CD4-positive, alpha-beta T cell treated with Interleukin-2 at 100 ng/mL for 4 hours (primary cell): Measurements from ENCODE around the gene KCNAB1.
"Not testable (repeated sequence)": the region's sequence is repeated elsewhere in the genome, so short reads cannot be mapped to it uniquely, and the experiment has no call there.

Source experiments
- DNase-seq: peaks from one replicate; pipeline ENCODE4 v3.0.0-alpha.2; 2020; ENCODE audit warnings: low spot score

KCNAB1 gene

DNA sequence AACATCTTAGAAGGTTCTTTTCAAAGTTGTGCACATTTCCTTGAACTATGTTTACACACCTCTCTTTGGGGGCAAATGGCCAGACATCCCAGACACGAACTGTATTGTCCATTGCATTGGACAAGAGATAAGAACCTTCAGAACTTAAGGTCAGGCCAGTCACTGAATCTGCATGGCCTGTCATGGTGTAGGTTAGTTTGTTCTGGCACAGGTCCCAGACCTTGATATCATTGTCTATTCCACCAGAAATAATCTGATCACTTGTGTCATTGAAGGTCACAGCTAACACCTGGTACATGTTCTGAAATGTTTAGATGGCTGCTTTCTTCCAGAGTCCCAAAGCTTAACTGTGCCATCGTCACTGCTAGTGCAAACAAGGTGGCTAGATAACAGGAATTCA, 55.7 kb downstream of the KCNAB1 start:
- no peak for DNase-seq

DNA sequence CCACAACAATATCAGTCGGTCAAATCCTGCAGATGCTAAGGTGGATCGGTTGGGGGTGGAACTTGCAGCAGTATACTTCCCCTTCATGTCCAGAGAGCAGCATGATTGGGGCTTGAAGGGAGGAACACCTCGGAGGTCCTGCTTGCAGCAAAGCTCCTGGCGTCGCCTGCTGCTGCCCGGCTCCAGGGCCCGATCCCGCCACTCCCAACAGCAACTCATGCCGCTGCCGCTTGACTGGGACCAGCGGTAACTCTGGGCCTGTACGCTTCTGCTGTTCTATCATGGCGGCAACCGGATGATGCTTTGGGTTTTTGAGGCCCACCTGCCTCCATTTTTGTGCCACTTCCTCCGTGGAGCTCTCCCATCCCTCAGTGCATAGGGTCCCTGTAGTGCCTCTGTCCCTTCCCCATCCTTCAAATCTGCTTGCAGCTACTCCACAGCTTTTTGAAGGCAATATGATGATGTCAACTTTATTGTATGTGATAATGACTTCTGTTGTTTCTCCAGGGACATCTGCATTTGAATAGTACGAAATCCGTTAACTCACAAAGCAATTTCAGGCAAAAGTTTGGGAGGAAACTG, 56.3 kb downstream of the KCNAB1 start:
- DNase-seq = no peak

DNA sequence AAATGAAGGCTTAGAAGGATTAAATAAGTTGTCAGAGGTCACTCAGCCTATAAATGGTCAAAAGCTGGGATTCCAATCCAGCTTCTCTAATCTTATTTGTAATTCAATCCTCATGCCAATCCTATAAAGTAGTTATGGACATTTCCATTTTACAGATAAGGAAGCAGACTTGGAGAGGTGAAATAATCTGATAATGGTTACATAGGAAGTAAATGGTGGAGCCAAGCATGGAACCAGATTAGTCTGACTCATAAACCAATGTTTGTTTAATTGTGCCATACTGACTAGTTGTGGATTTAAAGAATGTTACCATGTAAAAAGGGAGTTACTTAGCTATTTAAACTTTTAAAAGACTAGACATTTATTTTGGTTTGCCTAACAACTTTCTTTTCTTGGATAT, 59.7 kb downstream of the KCNAB1 start:
- no peak for DNase-seq

DNA sequence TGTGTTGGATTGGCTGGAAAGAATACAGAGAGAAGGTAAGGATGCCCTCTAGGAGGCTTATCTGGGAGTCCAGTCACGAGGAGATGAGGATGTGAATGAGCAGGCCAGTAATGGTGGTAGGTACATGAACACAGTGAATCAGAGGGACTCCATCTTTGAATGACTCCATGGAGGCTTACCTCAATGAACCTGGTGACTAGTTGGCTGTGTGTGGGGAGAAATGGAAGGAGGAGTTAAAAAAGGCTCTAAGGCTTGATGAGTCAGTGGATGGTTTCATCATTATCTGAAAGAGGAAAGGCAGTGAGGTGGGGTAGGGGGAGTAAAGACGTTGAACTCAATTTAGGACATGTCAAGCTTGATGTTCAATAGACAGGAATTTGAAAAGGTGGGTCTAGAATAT, 61.1 kb downstream of the KCNAB1 start:
- DNase-seq = no peak

DNA sequence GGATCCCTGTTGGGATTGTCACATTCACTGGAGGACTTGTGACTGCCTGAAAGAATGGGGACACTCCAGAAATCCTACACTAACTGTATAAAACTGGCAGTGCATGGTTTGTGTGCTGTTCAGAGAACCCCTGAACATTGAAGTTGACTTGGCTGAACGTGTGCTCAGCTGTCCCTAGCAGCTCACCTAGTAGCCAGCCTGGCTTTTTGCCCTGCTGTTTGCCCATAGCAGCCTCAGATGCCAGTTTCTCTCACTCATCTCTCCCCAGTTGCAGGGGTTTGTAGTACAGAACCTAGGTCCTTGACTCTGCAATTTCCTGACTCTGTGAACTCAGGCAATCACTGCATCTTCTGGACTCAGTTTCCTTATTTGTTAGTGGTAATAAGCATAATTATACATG, 63.0 kb downstream of the KCNAB1 start:
- no peak for DNase-seq

DNA sequence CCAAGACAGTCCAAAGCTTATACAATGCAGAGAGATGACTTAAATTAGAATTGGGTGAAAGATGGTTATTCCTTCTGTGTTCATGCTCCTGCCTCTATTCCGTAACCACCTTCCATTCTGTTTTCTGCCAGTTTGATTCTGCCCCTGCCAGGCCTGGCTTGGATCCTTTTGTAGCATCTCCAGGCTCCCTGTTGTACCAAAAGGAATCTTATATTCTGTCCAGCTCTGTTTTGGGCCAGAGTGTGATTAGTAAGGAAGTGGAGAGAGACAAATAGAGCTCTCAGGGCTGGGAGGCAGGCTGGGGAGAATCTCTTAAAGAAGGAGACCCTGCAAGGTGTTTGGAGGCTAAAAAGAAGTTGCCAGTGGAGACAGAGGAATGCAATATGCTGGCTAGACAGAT, 63.8 kb downstream of the KCNAB1 start:
- no peak for DNase-seq

DNA sequence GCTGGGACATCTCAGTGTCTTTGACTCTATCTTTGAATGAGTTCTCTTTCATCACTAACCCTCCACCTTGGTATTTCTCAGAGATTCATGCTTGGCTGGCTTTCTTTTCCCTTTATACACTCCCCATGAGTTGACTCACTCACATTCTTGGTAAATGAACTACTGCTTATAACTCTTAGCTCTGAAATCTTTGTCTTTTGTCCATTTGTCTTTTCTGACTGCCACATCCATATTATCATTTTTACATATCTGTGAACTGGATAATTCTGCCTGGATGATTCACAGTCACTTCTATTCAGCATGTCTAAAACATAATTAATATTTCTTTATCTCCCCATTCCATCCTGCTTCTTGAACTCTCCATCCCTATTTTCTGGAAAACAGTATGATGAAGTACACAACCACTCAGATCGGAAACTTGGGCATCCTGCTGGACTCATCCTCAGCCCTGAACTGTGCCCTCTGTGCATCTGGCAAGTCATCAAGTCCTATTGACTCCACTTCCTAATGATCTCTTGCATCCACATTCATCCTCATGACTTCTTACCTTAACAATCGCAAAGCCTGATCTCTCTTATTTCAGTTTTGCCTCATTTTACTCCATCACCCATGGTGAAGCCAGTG, 66.9 kb downstream of the KCNAB1 start:
- no peak for DNase-seq

DNA sequence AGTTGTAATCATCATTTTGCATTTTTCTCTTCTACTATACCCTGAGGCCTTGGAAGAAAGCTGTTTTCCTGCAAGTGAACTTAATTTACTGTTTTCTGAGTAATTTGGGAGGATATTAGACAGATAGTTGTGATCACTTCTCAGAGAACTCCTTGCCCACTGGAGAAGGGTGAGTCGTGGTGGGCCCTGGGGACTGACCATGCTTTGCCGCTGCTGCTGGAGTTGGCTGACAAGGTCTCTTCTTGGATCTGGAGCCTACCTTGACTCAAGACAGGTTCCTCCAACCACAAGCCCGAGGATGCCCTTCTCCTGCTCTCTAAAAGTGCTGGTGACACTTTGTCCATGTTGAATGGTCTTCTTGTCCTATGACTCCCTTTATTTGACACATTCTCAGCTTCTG, 68.4 kb downstream of the KCNAB1 start:
- no peak for DNase-seq

DNA sequence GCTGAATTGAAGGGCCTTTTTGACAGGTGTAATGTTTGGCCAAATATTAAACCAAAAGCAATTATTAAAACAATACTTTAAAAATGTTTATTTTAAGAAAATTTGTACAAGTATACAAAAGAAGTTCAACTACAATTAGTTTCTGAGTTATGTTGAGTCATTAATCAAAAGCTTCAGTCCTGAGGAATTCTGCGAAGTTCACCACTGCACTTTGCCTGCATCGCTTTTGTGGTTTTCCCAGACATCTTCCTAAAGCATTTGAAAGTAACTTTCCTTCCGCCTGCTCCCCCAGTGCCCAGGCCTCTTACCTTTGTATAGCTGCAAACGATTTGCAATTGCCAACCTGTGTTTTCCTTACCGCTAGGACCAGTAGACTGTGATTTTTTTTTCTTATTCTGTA, 69.5 kb downstream of the KCNAB1 start:
- DNase-seq = no peak

DNA sequence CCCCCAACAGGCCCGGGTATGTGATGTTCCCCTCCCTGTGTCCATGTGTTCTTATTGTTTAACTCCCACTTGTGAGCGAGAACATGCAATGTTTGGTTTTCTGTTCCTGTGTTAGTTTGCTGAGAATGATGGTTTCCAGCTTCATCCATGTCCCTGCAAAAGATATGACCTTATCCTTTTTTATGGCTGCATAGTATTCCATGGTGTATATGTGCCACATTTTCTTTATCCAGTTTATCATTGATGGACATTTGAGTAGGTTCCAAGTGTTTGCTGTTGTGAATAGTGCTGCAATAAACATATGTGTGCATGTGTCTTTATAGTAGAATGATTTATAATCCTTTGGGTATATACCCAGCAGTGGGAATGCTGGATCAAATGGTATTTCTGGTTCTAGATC, 74.6 kb downstream of the KCNAB1 start:
- not testable (repeated sequence) for DNase-seq

DNA sequence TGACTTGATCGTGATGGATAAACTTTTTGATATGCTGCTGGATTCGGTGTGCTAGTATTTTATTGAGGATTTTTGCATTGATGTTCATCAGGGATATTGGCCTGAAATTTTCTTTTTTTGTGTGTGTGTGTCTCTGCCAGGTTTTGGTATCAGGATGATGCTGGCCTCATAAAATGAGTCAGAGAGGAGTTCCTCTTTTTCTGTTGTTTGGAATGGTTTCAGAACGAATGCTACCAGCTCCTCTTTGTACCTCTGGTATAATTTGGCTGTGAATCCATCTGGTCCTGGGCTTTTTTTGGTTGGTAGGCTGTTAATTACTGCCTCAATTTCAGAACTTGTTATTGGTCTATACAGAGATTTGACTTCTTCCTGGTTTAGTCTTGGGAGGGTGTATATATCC, 76.8 kb downstream of the KCNAB1 start:
- DNase-seq = not testable (repeated sequence)

DNA sequence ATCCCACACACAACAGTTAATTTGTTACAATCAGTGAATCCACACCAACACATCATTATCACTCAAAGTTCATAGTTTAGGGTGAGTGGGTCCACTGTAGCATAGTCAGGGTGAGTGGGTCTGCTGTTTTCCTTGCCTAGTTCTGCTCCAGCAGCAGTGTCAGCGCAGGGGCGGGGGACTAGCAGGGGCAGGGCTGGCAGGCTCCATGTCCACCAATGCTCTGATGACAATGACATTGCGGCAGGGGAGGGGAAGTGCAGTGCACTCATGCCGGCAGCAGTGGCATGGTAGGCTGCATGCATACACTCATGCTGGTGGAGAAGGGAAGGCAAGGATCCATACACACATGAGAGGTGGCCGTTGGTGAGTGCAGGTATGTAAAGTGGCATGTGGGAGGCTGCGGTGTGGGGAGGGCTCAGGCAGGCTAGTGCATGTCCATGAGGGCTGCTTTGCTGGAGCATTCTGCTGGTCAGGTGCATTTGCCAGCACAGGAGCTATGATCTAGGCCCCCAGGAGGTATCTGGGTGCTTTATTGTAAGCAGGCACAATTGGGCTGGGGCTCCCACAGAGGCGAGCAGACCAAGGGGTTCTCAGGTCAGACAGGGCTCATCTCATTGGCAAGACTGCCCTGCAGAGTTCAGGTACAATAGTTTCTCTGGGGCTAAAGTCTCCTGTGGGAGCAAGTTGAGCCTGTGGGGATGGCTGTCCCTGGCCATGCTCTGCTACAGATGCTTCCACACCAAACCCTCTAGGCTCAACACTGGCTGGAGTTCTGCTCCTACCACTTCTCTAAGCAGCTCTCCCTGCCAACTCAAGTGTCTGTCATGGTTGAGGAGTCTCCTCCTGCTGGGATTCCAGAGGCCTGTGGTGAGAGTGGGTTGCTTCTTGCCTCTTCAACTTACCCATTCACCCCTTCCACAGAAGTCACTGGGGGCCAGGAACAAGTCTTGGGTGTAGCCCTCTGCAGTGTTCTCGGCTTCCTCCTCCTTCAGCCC, 81.3 kb downstream of the KCNAB1 start:
- DNase-seq = no peak

DNA sequence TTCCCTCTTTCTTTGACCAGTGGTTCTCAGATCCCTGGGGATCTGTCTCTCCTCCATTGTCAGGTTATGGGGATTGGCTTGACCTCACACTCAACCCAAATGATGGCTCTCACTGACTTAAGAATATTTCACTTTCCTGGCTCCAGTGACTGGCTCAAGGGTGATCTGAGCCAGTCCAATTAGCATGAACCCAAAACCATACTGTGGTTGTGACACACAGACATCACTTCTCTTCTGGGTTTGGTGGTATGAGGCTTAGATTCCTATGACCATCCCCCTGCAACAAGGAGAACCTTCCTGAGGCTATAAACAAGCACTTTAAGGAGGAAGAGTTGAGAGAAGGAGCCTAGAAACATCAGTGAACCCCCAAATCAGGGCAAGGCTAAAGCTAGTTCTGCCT, 85.8 kb downstream of the KCNAB1 start:
- no peak for DNase-seq

DNA sequence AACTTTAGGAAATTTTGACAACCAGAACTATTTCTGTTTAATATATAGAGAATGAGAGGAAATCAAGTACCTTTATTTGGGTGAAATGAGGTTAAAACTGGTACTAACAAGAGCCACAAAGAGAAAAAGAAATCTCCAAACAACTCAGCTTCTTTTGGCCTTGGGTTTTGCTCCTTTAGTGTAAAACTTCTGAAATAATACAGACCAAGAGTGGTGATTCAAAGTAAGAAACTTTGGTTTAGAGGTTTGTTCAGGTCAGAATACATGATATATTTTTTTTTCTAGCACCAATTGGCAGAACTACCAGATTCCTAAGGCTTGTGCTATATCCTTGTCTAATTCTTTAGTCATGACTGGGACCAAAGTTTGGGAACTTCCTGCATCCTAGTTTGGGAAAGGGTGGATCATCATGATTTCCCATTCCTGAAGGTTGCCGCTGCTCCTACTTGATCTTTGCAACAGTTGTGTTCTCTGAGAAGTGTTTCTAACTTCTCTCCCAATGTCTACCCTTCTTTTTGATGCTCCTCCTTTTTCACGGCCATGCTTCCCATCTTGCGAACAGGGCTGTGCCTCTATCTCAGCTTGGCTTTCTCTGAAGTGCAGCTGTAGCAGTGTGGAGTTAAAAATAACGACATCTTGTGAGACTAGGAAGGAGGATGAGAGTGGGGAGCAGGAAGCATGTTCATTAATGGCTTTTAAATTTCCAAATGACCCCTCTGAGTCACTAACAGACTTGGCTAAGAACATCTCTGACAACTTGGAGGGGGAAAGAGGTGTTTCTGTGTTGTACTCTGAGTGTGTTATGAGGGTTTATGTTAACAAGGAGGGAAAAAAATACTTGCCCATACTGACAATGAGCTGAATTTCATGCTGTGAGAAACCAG, 87.7 kb downstream of the KCNAB1 start:
- no peak for DNase-seq

DNA sequence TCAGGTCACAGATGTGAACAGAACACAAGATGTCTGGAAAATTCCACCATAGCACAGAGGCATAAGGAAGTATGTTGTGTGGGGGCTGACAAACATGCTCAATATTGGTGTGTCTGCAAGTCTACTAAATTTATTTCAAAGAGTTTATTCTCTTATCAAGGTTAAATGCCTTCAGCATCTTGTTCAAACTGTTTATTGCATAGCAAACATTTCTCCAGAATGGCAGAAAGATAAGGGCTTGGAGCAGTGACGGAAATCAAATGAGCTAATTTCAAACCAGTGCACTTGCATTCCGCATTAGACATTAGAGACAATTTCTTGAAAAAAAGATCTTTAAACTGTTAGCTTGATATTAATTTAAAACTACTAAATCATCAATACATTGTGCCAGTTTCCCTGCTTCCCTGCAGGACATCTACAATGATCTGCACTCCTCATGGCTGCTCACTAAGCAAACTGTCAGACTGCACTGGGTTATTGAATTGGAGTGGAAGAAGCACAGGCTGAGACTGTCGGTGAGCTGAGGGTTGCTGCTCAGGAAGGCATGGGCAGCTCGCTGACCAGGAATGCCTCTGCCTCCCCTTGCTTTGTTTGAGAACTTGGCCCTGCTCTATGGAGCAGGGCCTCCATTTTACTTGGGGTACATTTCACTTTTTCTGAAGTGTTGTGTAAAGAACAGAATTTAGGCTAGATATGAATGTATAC, 89.4 kb downstream of the KCNAB1 start:
- DNase-seq = no peak

DNA sequence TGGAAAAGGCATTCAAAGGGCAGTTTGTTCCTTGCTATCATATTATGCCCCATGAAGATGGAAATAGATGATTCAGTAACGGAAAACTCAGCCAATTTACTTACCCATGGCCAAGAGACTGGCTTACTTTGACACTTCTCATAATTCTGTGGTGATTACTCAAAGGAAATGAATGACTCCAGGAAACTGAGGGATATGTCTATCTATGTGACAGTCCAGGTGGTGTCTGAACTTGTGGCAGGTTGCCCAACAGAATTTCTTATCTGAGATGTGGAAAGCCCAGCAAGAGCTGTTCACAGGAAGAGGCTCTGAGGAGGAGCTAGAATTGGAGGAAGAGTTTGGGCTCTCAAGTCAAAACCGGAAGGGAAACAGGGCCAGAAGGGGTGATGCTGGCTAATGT, 91.2 kb downstream of the KCNAB1 start:
- DNase-seq = no peak

DNA sequence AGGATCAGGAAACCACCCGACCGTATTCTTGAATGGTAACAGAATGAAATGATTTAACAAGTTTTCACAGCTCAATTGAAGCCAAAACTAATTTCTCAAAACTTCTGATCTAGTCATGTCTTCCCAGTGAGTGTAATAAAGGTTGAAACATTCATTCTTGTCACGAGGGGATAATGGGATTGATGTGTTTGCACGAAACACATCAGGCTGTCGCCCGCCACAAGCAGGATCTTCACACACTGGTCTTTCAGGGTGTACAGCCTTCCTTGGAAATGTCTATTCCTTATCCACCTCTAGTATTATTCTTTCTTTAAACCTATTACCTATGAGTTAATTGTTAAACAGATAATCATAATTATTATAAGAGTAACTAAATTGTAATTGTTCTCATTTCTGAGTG, 94.3 kb downstream of the KCNAB1 start:
- DNase-seq = no peak

DNA sequence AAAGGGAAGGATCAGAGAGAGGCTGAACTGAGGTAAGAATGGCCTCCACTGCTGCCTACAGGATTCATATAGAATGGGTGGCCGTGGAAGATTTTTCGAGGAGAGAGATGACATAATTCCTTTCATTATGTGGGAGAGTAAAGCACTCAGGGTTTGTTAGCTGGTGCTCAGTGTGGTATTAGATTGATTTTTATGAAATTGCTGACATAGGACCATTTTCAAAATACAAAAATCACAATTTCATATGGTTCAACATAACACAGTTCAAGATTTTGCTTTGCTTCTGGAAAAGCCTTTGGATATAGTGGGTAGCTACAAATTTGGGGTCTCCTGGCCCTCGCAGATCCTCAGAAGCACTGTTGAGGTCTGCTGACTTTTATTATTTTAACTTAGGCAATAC, 95.4 kb downstream of the KCNAB1 start:
- DNase-seq = no peak

DNA sequence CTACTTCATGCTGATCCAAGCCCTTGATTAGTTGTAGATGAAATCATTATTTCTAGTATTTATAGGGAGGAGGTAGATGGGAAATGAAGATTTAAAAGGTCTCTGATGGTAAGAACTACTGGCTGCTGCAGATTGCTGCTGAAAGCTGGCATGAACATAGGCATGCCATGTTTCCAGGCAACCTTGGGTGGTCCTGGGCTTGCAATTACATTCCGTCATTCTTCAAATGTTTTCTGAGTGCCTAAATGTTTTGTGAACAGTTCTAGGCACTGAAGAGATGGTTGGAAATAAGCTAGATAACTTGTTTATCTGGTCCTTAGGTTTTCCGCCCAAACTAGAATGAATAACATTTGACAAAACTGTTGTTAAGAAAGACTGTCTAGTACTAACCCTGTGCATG, 95.8 kb downstream of the KCNAB1 start:
- DNase-seq = no peak

DNA sequence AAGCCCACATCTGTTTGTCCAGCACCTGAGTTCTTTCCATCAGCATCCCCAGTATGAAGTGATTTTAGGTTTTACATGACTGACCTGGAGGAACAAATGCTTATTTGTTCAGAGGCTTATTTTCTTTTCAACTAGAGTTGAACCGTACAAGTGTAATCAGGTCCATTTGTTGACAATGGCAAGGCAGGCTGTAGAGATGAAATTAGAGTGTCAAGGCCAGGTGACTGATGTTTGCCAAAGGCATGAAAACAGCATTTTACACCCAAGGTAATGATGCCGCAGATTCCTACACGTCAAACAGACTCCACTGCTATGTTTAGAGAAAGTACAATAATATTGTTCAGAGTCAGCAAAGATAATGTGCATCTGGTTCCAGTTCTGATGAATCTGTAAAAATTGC, 96.5 kb downstream of the KCNAB1 start:
- DNase-seq = no peak

DNA sequence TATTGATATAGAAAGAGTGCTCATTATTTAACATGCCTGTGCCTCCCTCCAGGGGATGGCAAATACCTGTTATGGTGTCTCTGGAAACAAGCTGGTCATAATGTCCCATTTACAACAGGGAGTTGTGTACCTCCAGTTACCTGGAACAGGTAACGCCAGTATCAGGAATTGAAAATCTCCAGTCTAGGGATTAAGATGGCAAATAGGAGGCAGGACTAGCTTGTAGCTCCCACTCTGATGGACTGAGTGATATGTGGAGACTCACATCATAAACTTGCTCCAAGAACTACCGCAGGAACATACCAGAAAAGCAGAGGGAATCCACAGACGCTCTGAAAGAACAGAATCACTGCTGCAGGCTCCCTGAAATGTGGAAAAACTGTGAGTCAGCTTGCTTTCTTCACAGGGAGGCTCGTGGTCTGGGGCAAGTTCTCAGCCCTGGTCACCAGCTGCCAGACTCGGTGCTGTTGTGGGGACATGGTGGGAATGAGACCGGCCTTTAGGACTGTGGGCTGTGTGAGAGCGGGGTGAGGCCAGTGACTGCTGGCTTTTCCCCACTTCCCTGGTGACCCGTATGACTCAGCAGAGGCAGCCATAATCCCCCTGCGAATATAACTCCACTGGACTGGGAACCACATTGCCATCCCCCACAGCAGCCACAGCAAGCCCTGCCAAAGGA, 97.4 kb downstream of the KCNAB1 start:
- no peak for DNase-seq
